Stimulated activated CD4-positive, alpha-beta T cell treated with anti-CD3 and anti-CD28 coated beads, Interleukin-12 subunit alpha, Interleukin-12 subunit beta, amount 100 ng/mL, for 48 hours (primary cell): ENCODE results near the gene DGCR8.
A peak's percentile ranks its signal among the peaks of the same experiment; 100 is the strongest.
"Not testable (repeated sequence)": the region's sequence is repeated elsewhere in the genome, so short reads cannot be mapped to it uniquely, and the experiment has no call there.

ENCODE experiments used
- DNase-seq, 3 donors: peaks; one replicate each; pipeline ENCODE4 v3.0.0-alpha.2; 2020; ENCODE audit warnings: low read depth in 2 of 3, low spot score in 1 of 3

DGCR8 gene

DNA sequence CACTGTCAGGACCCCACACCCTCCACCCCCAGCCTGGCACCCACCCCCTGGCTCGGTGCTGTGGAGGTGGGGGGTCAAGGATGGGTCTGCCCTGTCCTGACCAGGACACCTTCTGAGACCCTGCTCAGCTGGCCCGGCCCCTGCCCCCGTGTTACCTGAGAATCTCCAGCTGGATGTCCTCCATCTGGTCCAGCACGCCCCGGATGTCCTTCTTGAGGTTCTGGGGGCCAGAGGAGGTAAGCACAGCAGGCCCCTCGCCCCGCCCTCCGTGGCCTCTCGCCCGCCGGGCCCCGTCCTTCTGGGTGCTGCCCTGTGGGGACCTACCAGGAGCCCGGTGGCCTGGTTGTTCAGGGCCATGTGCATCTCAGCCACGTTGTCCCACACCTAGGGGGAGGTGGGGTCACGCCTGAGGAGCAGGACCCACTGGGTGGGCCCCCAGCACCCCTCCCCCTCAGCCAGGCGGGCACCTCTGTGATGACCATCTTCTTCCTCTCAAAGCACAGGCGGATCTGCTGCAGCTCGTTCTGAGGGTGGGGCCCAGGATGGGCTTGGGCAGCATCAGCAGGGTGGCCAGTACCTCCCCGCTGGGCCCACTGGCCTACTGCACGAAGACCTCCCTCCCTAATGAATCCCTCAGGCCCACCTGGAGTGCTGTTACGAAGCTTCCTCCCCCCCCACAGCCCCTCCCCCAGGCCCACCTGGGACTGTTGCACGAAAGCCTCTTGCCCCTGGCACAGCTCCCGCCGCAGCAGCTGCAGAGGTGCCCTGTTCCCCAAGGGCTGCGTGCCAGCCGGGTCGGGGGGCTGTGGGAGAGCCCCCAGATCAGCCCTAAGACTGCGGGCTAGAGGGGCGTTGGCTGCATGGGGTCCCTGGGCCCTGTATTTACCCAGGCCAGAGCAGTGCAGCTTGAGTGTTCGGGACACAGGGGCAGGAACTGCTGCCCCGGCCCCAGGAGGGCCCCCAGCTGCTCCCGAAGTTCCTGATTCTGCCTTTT, 69.5 kb downstream of the DGCR8 start:
- no peak for DNase-seq

DNA sequence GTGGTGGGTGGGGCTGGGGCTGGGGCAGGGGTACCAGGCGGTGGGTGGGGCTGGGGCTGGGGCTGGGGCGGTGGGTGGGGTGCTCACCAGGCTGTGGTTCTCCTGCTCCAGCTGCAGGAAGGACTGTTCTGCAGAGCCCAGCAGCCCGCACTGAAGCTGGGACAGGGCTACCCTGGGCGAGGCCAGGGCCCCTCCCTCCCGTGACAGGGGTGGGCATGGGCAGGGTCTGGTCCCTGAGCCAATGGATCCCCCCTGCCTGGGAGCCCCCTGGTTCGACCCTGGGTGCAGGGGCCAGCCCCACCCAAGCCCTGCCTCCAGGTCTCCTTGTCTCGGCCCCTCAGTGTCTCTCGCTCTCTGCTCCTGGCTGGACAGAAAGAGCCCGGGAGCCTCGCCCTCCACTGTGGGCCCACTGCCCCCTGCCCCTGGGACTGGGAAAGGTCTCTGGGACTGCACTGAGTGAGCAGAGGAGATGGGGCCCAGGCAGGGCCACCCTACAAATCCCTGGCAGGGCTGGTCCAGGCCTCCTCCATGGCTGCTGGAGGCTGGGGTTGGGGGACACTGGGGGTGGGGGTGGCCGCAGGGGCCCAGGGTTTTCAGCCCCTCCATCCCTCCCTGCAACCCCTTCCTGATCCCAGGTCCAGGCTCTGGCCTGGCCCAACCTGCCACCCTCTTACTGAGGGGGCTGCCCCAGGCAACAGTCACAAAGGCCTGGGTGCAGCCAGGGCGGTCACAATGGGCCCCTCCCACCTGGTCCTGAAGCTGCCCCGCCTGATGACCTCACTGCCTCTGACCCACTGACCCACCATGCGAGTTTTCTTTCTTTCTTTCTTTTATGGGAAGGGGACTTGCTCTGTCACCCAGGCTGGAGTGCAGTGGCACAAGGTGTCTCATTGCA, 70.6 kb downstream of the DGCR8 start, which contains the start of gene CCDC188:
CCDC188 (minus strand) TSS at position 675 of the 895 bp plus-strand sequence; CDS start at position 606, 69 bp downstream.
- DNase-seq, result no peak

DNA sequence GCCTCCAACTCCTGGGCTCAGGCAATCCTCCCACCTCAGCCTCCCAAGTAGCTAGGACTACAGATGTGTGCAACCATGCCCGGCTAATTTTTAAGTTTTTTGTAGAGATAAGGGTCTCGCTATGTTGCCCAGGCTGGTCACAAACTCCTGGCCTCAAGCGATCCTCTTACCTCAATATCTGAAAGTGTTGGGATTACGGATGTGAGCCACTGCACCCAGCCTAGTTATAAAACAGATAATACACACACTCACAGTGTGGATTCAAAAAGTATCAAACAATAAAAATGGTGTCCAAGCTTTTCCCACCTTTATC, 71.2 kb downstream of the DGCR8 start:
- DNase-seq, result no peak

DNA sequence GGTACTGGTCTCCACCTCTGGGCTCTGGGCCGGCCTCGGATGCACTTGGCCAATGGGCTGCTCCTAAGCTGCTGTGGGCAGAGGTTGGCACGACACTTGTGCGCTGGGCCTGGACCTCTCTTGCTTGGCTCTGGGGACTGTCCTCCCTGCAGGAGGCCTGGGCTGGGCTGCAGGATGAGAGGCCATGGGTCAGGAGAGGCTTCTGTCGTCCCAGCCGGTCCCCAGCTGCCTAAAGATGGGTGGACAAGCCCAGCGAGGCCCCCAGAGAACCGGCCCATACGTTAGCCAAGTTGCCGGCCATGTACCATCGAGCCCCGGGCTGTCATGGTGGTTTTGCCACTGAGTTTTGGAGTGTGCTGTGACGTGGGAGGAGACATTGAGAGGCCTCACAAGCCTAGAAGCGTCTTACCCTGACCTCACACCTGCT, 72.4 kb downstream of the DGCR8 start:
- DNase-seq, result no peak

DNA sequence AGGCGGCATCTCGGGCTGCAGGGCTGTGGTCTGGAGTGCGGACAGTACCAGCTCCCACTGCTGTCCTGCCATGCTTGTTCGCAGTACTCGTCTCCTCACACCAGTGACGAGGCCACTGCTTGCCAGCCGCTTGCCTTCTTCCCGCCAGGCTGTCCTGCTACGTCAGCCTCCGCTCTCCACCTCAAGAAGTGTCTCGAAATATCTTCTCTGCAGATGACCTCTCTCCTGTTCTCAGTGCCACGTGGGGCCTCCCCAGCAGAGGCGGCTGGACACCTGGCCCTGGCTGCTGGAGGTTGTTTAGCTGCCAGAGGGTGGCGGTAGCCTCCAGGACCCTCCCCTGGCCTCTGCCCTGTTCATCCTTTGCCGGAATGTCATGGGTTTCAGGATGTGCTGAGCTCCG, 73.9 kb downstream of the DGCR8 start:
- DNase-seq, result no peak

DNA sequence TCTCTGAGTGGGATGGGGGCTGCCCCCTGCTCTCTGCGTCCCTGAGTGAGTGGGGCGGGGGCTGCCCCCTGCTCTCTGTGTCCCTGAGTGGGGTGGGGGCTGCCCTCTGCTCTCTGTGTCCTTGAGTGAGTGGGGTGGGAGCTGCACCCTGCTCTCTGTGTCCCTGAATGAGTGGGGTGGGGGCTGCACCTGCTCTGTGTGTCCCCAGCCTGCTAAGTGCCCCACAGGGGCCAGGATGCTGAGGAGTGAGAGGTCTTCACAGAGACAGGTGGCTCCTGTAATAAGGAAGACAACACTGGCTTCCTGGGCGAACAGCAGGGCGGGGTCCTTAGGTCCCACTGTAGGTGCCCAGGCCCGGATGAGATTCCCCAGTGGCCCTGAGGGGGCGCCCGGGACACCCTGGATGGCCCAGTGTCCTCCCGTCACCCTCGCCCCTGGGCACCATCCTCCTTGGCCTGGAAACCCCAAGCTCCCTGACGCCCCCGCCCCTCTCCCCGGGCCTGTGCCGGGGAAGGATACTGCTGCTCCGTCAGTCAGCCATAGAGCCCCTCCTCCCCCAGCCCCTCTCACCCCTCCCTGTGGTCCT, 74.7 kb downstream of the DGCR8 start:
- no peak for DNase-seq

DNA sequence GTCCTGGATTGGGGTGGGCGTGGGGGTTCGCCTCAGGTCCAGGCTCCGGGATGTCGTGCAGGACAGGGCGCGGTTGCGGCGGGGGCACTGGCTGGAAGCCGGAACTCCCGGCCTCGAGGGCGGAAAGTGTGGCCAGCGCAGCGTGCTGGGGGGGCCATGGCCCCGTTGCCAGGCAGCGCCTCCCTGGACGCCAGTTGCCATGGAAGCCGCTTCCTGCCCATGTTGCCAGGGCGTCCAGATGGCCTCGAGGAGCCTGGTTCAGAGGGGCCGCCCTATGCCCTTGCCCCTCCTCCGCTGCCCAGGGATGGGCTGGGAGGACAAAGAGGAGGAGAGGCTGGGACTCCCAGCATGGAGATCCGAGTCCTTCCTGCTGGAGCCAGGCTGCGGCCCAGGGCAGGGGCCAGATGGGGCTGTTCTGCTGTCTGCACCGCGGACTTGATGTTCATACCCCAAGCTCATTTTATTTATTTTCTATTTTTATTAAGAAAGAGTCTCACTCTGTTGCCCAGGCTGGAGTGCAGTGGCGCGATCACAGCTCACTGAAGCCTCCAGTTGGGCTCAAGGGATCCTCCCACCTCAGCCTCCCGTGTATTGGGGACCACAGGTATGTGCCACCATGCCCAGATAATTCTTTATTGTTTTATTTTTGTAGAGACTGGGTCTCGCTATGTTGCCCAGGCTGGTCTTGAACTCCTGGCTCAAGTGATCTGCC, 75.4 kb downstream of the DGCR8 start:
- no peak for DNase-seq

DNA sequence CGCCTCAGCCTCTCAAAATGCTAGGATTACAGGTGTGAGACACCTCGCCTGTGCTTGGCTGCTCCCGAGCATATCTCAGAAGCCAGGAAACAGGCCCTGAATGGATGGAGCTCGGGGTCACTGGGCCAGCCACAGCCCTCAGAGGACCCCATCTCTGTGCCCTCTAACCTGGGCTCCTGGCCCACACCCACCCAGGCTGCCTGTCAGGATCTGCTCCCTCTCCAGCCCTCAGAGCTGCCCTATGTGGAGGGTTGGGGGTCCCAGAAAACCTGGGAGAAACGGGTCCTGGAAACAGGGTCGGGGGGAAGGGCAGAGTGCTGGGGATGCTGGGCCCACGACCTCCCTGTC, 76.0 kb downstream of the DGCR8 start:
- no peak for DNase-seq

DNA sequence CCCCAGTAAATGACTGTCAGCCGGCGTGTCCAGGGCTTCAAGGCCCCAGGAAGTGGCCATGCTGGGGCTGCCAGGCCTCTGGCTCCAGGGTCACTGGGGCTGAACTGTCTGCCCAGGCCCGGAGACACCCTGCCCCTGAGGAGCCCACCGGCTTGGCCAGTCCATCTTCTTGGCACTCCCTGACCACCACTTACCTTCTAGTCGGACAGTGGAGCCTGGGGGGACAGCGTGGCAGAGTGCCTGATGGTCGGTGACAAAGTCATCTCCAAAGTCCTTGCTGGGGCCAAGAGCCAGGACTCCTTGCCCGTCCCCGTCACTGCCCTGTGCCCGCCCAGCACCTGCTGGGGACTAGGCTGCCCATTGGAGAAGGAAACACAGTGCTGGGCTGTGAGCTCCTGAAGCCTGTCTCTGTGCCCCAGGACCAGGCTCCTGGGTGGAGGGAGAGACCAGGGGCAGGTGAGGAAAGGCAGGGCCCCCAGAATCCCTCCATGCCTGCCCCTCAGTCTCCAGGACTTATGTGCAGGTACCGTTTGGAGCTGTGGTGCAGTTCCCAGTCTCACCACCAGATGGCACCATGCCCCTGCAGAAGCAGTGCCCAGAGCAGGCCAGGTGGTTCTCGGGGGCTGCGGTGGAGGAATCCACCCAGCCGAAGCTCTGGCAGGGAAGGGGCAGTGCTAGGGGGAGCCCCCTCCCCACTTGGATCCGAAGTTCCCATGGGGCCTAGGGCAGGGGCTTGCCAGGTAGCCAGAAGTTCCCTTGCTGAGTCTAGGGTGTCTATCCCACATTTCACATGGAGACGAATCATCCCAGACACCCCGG, 76.8 kb downstream of the DGCR8 start:
- peak; percentile 75 to 93 (median 77) for DNase-seq

DNA sequence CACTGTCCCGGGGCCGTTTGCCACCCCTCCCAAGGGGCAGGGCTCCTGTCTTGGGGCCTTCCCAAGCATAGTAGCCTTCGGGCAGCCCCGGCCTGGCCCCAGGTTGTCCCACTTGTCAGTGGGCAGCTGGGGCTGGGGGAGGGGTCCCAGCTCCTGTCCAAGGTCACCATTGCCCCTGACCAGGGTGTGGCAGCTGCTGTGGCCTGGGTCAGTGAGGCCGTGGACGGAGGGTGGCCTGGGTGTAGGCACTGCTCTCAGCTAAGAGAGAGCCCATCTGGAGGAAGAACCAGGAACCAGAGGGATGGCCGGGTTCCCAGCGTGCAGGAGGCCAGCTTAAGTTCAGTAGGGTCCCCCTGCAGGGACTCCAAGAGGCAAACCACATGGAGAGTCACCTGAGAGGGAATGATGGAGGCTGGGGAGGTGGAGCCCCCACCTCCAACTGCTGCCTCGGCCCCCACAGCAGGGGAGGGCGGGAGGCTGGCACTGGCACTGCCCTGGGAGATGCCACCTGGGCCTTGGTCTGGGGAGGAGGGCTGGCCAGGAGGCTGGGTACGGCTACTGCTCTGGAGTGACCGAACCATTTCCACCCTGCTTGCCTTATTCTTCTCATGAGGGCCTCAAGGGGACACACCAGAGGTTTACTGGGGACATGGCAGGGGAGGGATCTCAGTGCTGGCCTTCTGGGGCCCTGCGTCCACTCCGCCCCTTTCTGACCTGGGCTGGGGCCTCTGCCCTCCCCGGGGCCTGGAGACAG, 77.6 kb downstream of the DGCR8 start:
- DNase-seq, result no peak

DNA sequence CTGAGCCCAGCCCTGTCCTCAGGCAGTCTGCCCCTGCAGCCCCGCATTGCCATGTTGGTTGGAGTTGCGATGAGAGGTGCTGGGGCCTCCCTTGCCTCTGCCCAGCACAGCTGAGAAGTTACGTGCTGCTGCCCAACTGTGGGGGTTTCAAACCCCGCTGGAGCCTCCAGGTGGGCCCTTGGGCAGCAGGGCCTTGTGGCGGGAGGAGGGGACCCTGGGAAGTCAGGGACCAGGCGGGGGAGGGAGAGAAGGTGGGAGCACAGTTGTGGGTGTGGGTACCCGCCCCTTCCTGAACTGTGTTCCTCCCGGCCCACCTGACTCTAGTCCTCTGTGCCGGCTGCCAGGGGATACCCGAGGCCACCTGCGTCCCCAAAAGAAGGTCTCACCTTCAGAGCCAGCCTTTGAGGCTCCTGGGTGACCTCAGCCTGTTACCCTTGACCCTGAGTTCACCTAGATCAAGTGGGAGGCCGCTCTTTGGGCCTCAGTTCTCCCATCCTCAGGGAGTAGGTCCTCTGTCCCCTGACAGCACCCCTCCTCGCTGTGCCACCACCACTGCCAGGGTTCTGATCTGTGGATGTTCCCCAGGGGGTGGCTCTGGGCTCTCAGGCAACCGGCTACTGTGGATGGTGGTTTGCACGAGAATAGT, 78.5 kb downstream of the DGCR8 start:
- no peak for DNase-seq

DNA sequence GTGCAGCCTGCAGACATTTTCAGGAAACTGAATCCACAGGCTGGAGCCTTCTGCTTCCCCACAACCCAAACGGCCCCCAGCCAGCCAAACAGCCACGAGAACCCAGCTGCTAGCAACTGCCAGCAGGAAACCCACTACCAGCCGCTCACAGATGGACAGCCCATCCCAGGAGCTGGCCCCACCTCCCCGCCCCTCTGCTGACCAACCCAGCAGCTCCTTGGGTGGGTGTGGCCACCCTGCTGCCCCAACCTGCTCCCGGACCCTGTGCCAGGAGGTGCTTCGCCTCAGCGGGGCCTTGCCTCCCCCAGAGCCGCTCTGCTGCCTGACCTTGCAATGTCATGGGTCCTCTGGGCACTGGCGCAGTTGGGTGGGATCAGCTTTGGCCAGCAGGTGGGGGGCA, 79.0 kb downstream of the DGCR8 start:
- no peak for DNase-seq

DNA sequence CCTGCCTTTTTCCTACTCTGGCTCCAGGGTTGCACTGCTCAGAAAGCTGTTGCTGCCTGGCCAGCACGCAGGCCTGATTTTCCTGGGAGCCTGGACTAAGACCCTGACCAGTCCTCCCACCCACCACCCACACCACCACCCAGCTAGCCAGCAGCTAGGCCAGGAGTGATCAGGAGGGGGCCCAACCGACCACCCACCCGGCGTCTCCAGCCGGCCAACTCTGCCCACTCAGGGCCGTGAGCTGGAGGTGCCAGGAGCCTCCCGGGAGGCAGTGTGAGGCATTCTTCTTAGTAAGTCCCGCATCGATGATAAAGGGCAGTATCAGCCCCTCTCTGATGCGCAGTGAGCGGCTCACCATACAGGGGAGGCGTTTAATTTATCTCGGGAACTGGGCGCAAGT, 79.5 kb downstream of the DGCR8 start:
- not testable (repeated sequence) for DNase-seq

DNA sequence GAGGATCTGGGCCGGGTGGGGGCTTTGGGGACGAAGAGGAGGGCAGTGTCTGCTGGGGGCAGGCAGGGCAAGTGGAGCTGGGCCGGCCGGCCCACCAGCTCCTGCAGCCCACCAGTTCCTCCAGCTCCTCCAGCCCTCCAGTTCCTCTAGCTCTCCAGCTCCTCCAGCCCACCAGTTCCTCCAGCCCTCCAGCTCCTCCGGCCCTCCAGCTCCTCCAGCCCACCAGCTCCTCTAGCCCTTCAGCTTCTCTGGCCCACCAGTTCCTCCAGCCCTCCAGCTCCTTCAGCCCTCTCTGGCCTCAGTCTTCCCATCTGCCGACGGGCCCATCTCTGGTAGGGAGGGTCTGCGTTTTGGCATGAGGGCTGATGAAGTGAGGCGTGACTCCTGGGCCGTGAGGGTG, 80.0 kb downstream of the DGCR8 start:
- no peak for DNase-seq
